PC-3 (cell line): Measurements from ENCODE around the gene MAPKAP1. TPM values are rescaled to one million over a fixed set of nuclear protein-coding genes. Genes with fewer than 3 reads are reported as not detected.

ENCODE experiments used
- ATAC-seq: fragments of 200-7000 bp; cut with Tn5 transposase; 2 replicates; pipeline ENCODE4 v1.9.1; 2020; ENCODE audit warnings: mild to moderate bottlenecking, moderate library complexity
- BruUV-seq: library from RNA; stranded (reverse); fragments of 400-500 nt; replicated peaks from 2 replicates; lab custom pipeline; 2021; lab: Mats Ljungman, UMichigan
- CTCF ChIA-PET: fragments of 300-600 bp; sonication (Branson Sonifier 250); formaldehyde crosslinking; loops from one replicate; lab custom pipeline; 2022; ENCODE audit warnings: antibody characterized with exemption; lab: Charles Lee
- POLR2A ChIA-PET: fragments of 300-600 bp; sonication (Branson Sonifier 250); formaldehyde crosslinking; loops from one replicate; lab custom pipeline; 2022; ENCODE audit warnings: antibody characterized with exemption; ENCODE audit not compliant: unreplicated experiment; lab: Charles Lee
- DNase-seq: peaks from one replicate; pipeline ENCODE4 v3.0.0-alpha.2; 2015
- H2AFZ ChIP-seq: fragments of 300-600 bp; sonication (generic); 2 replicates; pipeline ENCODE4 v1.6.0; 2016; ENCODE audit warnings: antibody characterized with exemption, low read length
- H3F3A ChIP-seq: fragments of 300-600 bp; sonication (generic); one replicate; pipeline ENCODE4 v1.6.0; 2017; ENCODE audit warnings: antibody characterized with exemption, low read length, control low read depth, mild to moderate bottlenecking; ENCODE audit not compliant: unreplicated experiment
- H3K27ac ChIP-seq: fragments of 300-600 bp; sonication (generic); 2 replicates; pipeline ENCODE4 v1.5.1; 2016; ENCODE audit warnings: mild to moderate bottlenecking, low read length
- H3K27me3 ChIP-seq: fragments of 300-600 bp; sonication (generic); 2 replicates; pipeline ENCODE4 v1.6.1; 2016; ENCODE audit warnings: low read length, mixed read lengths
- H3K36me3 ChIP-seq: fragments of 300-600 bp; sonication (generic); 2 replicates; pipeline ENCODE4 v1.6.1; 2016; ENCODE audit warnings: low read depth, mixed run types, low read length, mixed read lengths
- H3K4me1 ChIP-seq: fragments of 300-600 bp; sonication (generic); 2 replicates; pipeline ENCODE4 v1.5.1; 2016; ENCODE audit warnings: low read length; ENCODE audit not compliant: insufficient read depth
- H3K4me2 ChIP-seq: fragments of 300-600 bp; sonication (generic); 2 replicates; pipeline ENCODE4 v1.6.0; 2016; ENCODE audit warnings: low read length
- H3K4me3 ChIP-seq: fragments of 300-600 bp; sonication (generic); 2 replicates; pipeline ENCODE4 v1.5.1; 2016; ENCODE audit warnings: mild to moderate bottlenecking, low read length, mixed read lengths
- H3K79me2 ChIP-seq: fragments of 300-600 bp; sonication (generic); 2 replicates; pipeline ENCODE4 v1.6.1; 2017; ENCODE audit warnings: low read length, mixed read lengths
- H3K9ac ChIP-seq: fragments of 300-600 bp; sonication (generic); 2 replicates; pipeline ENCODE4 v1.6.0; 2016; ENCODE audit warnings: mild to moderate bottlenecking, low read length
- H3K9me2 ChIP-seq: fragments of 300-600 bp; sonication (generic); replicated peaks from 2 replicates; pipeline ENCODE4 v1.6.1; 2016; ENCODE audit warnings: mixed run types, low read length, mixed read lengths
- H3K9me3 ChIP-seq: fragments of 300-600 bp; sonication (generic); 2 replicates; pipeline ENCODE4 v1.6.1; 2016; ENCODE audit warnings: low read length, mixed read lengths
- H4K20me1 ChIP-seq: fragments of 300-600 bp; sonication (generic); 2 replicates; pipeline ENCODE4 v1.6.1; 2016; ENCODE audit warnings: low read length, mixed read lengths
- CTCF ChIP-seq: fragments of 300-600 bp; sonication (generic); conservative IDR thresholded peaks from 2 replicates; pipeline ENCODE4 v1.5.1; 2017; ENCODE audit warnings: antibody characterized with exemption, low read depth, mild to moderate bottlenecking, low read length
- EZH2 ChIP-seq: fragments of 300-600 bp; sonication (generic); IDR thresholded peaks from one replicate; pipeline ENCODE4 v1.6.1; 2017; ENCODE audit warnings: antibody characterized with exemption, mild to moderate bottlenecking, low read length; ENCODE audit not compliant: unreplicated experiment
- EZH2phosphoT487 ChIP-seq: fragments of 300-600 bp; sonication (generic); IDR thresholded peaks from 2 replicates; pipeline ENCODE4 v1.6.1; 2018; ENCODE audit warnings: mild to moderate bottlenecking, antibody characterized with exemption, low read length, borderline replicate concordance
- intact Hi-C: fragments of 100-400 bp; cut with micrococcal nuclease; formaldehyde crosslinking; loops from 2 replicates; pipeline ENCODE4 v1.9.0; 2023
- total RNA-seq: library from RNA; depleted of rRNA; stranded (reverse); fragments of >200 nt; gene quantifications from 2 replicates; pipeline ENCODE4 v1.2.3, GENCODE V29; 2014

Gene MAPKAP1
- total RNA-seq, 1 experiment from 2014 or later = 128 TPM

GRCh38 chr9:125430161-125431011 is 276.6 kb downstream of the MAPKAP1 start:
- POLR2A ChIA-PET = no interaction called here
- Histone ChIP-seq H3K4me1 (no peaks in the 10 kb centered on the region), H3K9me2 (no peaks in the 10 kb centered on the region), H2AFZ (no peak overlapping the region), H3K27ac (no peak overlapping the region), H3K4me2 (no peak overlapping the region), H3K9ac (no peak overlapping the region), H3K4me3 (no peak overlapping the region), H3F3A (no peaks in the 10 kb centered on the region), H4K20me1 (no peaks in the 10 kb centered on the region), H3K27me3 (no peaks in the 10 kb centered on the region), H3K9me3 (no peaks in the 10 kb centered on the region), H3K79me2 (no peaks in the 10 kb centered on the region), H3K36me3 (no peaks in the 10 kb centered on the region)
- no TSS peak for BruUV-seq
- CTCF ChIA-PET = no interaction called here
- DNase-seq (no peak), ATAC-seq (no peak)
- intact Hi-C loops = no loop called here
- TF ChIP-seq EZH2phosphoT487 = no peak
- TF ChIP-seq EZH2 = no peak

GRCh38 chr9:125429476-125430160 is 277.4 kb downstream of the MAPKAP1 start:
- ATAC-seq (no peak), DNase-seq (no peak)
- Histone ChIP-seq H3F3A (no peaks in the 10 kb centered on the region), H3K4me1 (no peaks in the 10 kb centered on the region), H2AFZ (no peak overlapping the region), H3K79me2 (no peaks in the 10 kb centered on the region), H3K27ac (no peak overlapping the region), H3K9me2 (no peaks in the 10 kb centered on the region), H3K27me3 (no peaks in the 10 kb centered on the region), H3K4me3 (no peak overlapping the region), H3K9ac (no peak overlapping the region), H4K20me1 (no peaks in the 10 kb centered on the region), H3K9me3 (no peaks in the 10 kb centered on the region), H3K36me3 (no peaks in the 10 kb centered on the region), H3K4me2 (no peak overlapping the region)
- intact Hi-C loops = no loop called here
- CTCF ChIA-PET = no interaction called here
- POLR2A ChIA-PET = no interaction called here
- TF ChIP-seq CTCF = no peak
- TF ChIP-seq EZH2 = no peak
- no peak for TF ChIP-seq EZH2phosphoT487
- no TSS peak for BruUV-seq

- H4K20me1 ChIP-seq = no peaks in the 10 kb centered on the region
- H3F3A ChIP-seq = no peaks in the 10 kb centered on the region
- DNase-seq (no peak), ATAC-seq (no peak)
- ChIA-PET CTCF (no interaction called here), POLR2A (no interaction called here)
- no peaks in the 10 kb centered on the region for H3K4me1 ChIP-seq
- H3K79me2 ChIP-seq = no peaks in the 10 kb centered on the region
- intact Hi-C loops = no loop called here
- no peak overlapping the region for H3K4me2 ChIP-seq
- no peak overlapping the region for H3K9ac ChIP-seq
- TF ChIP-seq CTCF = no peak
- TF ChIP-seq EZH2 = no peak
- no peak for TF ChIP-seq EZH2phosphoT487
- H2AFZ ChIP-seq = no peak overlapping the region
- H3K4me3 ChIP-seq = no peak overlapping the region
- no peaks in the 10 kb centered on the region for H3K36me3 ChIP-seq
- no peak overlapping the region for H3K27ac ChIP-seq
- no peaks in the 10 kb centered on the region for H3K9me2 ChIP-seq
- no peaks in the 10 kb centered on the region for H3K9me3 ChIP-seq
- H3K27me3 ChIP-seq = no peaks in the 10 kb centered on the region
- BruUV-seq = no TSS peak
Observed at GRCh38 chr9:125428902-125429467, 278.0 kb downstream of the MAPKAP1 start.
